H1 (cell line): ENCODE results near the gene VASH1.

Experiments used
- BRCA1 ChIP-seq: IDR thresholded peaks from 2 replicates; pipeline ENCODE4 v1.6.1; 2012; ENCODE audit warnings: low read depth, low read length, improper control_type of control experiment
- CREB1 ChIP-seq: IDR thresholded peaks from 2 replicates; pipeline ENCODE4 v1.6.1; 2012; ENCODE audit warnings: inconsistent platforms
- EZH2 ChIP-seq: fragments of 200-600 bp; sonication (generic); IDR thresholded peaks from 2 replicates; pipeline ENCODE4 v1.7.1; 2012; ENCODE audit warnings: low read depth, mild to moderate bottlenecking, moderate library complexity, low read length, inconsistent platforms; ENCODE audit not compliant: severe bottlenecking
- HDAC6 ChIP-seq: IDR thresholded peaks from one replicate; pipeline ENCODE4 v1.7.1; 2012; ENCODE audit warnings: low read depth, mild to moderate bottlenecking, inconsistent platforms, low read length, moderate library complexity
- JUND ChIP-seq: IDR thresholded peaks from 2 replicates; pipeline ENCODE4 v1.6.1; 2011; ENCODE audit warnings: mild to moderate bottlenecking, improper control_type of control experiment, low read length
- MAX ChIP-seq: IDR thresholded peaks from 2 replicates; pipeline ENCODE4 v1.6.1; 2012; ENCODE audit warnings: inconsistent platforms
- POLR2A ChIP-seq, 2 experiments: IDR thresholded peaks; 1 replicate in 1 of 2; 2 replicates in 1 of 2; pipeline ENCODE4 v1.6.1; 2011; ENCODE audit warnings: low read depth in 2 of 2, low read length in 2 of 2, mild to moderate bottlenecking in 2 of 2; ENCODE audit errors: control extremely low read depth in 1 of 2
- SIN3A ChIP-seq, 2 experiments: IDR thresholded peaks in 1 of 2; conservative IDR thresholded peaks in 1 of 2; 2 replicates each; pipeline ENCODE4 v1.6.1; 2011 to 2012; ENCODE audit warnings: low read length in 2 of 2, improper control_type of control experiment in 1 of 2, low read depth in 1 of 2, mild to moderate bottlenecking in 1 of 2
- YY1 ChIP-seq: IDR thresholded peaks from 2 replicates; pipeline ENCODE4 v1.6.1; 2011; ENCODE audit warnings: low read depth, mild to moderate bottlenecking, low read length

- TF ChIP-seq POLR2A (IDR thresholded peaks at IDR 0.05; ENCODE audit: control extremely low read depth in 1 of 2, low read depth in 2 of 2, low read length in 2 of 2) (no peak), SIN3A (conservative IDR thresholded peaks at IDR 0.05 in 1 of 2, IDR thresholded peaks at IDR 0.05 in 1 of 2; ENCODE audit: low read depth in 1 of 2, low read length in 2 of 2) (no peak), HDAC6 (no peak), JUND (no peak), MAX (no peak), EZH2 (no peak), CREB1 (no peak), BRCA1 (no peak), YY1 (no peak)
Observed at GRCh38 chr14:76771437-76771980, 10.2 kb downstream of the VASH1 start.
